ENCODE data around the gene SYT6.
"Not testable (repeated sequence)": the region's sequence is repeated elsewhere in the genome, so short reads cannot be mapped to it uniquely, and the experiment has no call there.

SYT6 gene

DNA sequence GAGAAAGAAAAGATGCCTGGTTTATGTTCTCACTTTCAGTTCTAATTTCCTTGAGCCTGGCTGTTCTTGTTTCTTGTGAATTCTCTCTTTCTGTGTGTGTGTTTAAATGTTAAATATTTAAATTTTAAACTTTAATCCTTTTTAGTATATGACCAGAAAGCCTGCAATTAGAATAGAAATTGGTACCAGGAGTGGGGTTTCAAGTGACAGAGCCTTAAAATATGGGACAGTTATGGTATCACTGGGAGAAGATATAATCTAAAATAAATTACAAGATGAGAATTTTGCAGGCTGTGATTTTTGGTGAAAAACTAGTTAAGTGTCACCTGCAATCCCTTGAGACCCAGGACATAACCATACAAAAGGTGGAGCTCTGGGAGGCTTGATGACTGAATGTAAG is 81.4 kb downstream of the SYT6 start:
- no peak for DNase-seq (ENCODE audit: low read depth)

DNA sequence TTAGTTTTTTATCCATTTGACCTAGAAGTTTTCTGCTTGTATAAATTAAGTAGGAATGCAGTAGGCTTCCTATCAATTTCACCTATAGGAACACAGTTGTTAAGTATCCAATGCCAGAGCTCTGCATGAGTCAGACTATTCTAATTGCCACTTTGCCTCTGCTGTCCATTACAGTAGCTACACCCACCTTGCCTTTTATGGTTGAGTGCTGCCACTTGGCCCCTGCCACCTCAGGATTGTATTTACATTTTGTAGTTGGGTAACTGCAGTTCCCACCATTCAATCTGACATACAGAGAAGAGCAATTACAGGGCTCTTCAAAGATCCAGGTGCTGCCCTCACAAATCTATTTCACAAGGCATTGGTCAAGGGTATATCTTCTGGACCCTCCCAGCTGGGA is 83.9 kb downstream of the SYT6 start:
- not testable (repeated sequence) for DNase-seq (ENCODE audit: low read depth)

DNA sequence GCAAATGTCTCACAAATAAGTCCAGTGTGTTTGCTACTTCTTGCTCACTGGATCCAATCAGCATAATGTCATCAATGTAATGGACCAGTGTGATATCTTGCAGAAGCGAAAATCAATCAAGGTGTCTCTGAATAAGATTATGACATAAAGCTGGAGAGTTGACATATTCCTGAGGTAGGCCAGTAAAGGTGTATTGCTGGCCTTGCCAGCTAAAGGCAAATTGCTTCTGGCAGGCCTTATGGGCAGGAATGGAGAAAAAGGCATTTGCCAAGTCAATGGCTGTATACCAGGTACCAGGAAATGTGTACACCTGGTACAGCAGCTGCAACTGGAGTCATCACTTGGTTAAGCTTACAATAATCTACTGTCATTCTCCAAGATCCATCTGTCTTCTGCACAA is 85.0 kb downstream of the SYT6 start:
- DNase-seq (ENCODE audit: low read depth), result not testable (repeated sequence)

DNA sequence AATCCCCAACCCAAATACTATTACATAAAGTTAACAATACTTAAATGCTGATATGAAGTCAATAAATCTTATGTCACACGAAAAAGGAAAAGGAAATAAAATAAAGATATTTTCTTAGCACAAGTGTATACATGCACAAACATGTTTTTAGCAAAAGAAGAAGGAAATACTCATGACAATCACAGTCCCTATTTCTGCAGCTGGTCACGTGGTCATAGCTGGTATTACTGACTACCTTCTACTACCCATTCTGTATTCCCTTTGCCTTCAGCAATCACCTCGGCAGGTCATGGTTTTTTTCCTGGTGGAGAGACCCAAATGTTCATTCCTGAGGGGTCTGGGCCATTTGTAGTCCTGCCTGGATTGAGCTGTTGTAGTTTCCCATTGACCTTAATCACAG is 88.0 kb downstream of the SYT6 start:
- not testable (repeated sequence) for DNase-seq (ENCODE audit: low read depth)

DNA sequence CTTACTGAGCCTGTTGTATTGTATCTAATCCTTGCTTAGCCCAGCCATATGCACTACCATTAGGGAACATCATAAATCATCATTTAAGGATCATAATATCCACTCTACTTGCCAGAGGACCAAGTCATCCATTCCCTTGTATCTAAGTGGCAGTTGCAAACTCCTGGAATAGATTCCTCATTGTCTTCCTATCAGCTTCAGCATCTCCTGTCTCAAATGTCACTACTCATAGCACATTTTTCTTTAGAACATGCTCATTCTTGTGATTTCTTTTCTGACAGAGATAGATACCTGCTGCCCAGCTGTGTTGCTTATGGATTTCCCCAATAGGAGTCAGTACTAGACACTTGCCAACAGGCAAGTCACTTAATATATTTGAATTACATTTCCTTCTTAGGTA is 90.1 kb downstream of the SYT6 start:
- no peak for DNase-seq (ENCODE audit: low read depth)

DNA sequence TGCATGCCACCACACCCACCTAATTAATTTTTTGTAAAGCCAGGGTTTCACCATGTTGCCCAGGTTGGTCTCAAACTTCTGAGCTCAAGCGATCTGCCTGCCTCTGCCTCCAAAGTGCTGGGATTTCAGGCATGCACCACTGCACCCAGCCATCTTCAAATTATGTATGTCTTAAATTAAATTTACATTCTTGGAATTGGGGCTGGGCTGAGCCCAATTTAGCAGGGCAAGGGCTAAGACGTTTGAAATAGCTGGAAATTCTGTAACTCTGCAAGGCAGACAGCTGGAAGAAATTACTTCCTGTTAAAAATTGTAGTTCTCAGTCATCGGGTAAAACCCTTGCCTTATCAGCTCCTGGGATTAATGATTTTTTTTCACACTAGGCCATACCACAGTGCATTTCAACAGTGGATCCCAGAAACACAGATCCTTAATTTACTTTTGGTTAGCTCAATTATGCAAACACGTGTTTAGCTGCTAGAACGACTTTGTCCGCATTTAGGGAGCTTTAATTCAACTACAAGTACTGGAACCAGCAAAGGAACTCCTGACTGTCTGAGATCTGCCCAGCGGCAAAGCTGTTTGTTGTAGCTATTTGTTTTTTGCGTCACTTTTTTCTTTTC is 91.1 kb downstream of the SYT6 start:
- DNase-seq (ENCODE audit: low read depth), result no peak

DNA sequence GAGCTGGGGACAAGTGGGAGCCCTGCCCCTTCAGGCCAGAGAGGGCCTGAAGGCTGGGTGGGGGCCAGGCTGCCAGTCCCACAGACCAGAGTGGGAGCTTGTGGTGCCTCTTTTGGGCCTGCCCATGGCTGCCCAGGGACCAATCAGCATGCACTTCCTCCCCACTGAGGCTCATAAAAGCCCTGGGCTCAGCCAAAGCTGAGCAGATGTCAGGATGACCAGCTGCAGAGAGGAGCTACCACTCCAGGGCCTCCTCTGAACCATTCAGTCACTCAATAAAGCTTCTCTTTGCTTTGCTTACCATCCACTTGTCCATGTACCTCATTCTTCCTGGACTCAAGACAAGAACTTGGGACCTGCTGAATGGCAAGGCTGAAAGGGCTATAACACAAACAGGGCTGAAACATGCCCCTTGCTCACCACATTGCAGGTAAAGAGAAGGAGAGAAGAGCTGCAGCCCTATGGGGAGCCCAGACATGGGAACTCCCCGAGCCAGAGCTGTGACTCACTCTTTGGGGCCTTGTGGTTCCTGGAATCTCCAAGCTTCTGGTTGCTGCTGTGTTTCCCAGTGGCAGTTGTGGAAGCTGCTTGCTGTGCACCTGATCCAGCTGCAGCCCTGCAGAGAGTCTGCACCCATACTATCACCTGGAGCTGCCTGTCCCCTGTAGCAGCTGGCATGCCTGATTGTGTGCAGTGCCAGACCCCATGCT is 92.4 kb downstream of the SYT6 start:
- peak; percentile 7 for DNase-seq (ENCODE audit: low read depth)

DNA sequence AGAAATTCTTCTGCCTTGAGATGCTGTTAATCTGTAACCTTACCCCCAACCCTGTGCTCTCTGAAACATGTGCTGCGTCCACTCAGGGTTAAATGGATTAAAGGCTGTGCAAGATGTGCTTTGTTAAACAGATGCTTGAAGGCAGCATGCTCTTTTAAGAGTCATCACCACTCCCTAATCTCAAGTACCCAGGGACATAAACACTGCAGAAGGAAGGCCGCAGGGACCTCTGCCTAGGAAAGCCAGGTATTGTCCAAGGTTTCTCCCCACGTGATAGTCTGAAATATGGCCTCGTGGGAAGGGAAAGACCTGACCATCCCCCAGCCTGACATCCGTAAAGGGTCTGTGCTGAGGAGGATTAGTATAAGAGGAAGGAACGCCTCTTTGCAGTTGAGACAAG is 95.4 kb downstream of the SYT6 start:
- not testable (repeated sequence) for DNase-seq (ENCODE audit: low read depth)

DNA sequence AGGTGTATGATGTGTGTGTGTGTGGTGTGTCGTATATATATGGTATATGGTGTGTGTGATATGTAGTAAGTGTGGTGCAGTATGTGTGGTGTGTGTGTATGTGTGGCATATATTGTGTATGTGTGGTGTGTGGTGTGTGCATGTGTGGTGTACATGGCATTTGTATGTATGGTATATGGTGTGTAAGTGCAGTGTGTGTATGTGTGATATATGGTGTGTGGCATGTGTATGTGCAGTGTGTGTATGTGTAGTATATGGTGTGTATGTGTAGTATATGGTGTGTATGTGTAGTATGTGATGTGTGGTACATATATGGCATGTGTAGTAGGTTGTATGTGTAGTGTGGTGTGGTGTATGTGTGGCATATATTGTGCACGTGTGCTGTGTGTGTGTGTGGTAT is 99.5 kb downstream of the SYT6 start:
- no peak for DNase-seq (ENCODE audit: low read depth)

DNA sequence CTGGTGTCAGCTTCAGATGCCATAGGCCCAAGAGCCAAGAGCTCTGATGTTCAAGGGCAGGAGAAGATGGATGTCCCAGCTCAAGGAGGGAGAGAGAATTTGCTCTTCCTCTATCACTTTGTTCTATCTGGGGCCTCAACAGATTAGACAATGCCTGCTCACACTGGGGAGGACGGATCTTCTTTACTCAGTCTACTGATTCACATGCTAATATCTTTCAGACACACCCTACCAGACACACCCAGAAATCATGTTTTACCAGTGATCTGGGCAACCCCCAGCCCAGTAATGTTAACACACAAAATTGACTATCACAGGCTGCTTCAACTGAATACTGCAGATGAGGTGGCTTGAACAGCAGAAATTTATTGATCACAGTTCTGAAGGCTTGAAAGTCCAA is 105.4 kb downstream of the SYT6 start:
- DNase-seq (ENCODE audit: low read depth), result no peak

DNA sequence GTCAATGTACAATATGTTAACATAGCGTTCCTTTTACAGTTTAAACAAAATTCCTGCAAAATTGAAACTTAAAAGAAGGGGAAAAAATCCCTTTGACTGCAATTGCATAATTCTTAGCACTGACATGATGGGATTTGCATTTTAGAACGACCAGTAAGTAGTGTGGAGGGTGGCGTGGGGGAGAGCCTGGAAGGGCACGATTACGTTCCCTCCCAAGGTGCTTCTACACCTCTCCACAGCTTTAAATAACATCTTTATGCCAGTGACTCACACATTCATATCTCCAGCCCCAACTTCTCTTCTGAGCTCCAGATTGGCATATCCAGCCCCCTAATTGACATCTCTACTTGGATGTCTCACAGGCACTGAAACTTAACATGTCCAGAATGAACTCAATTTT is 110.1 kb downstream of the SYT6 start:
- no peak for DNase-seq (ENCODE audit: low read depth)

DNA sequence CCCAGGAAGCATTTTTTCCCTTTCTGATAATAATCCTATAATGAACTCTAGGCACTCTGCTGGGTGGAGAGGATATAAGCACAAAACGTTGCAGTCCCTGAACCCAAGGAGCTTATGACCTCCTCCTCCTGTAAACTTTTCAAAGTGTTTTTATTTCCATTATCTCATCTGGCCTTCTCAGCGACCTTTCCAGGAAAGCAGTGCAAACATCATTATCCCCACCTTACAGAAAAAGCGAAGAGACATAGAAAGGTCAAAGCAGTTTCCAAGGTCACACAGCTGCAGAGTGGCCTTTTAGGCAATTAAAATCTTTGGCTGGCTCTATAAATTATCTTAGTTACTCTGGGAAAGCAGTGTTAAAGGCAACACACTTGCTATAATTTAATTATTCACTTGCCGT is 110.6 kb downstream of the SYT6 start:
- DNase-seq (ENCODE audit: low read depth), result no peak

DNA sequence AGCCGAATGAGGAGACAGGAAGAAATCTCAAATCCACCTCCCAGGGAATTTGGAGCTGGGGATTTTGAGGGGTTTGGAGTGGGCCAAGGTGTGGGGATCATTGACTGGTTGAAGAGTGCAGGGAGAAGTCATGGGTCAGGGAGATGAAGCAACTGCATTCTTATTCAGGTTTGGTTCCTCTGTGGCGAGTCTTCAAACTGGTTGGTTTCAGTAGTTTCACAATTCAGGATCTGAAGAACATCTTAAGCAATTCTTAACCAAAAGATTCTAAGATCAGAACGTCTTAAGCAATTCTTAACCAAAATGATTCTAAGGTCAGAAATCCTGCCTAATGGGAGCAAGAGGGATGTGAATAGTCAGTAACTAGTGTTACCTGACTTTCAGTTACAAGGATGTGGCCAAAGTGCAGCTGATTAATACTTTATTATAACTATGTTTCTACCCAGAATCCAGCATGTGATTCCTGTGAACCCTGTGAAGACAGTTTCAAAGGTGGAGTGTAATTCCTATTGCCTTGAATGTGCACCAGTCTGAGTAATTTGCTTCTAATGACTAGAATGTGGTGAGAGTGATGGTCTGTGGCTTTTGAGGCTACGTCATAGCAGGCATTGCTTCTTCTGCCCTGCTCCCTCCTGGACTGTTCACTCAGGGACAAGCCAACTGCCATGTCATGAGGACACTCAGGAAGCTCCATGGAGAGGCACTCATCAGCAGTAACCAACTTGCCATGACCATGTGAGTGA is 113.2 kb downstream of the SYT6 start:
- no peak for DNase-seq (ENCODE audit: low read depth)

Data from EH (cell line).